ENCODE results near the gene C12orf60.

The C12orf60 gene

GRCh38 chr12:14839262-14839661, 35.8 kb downstream of the C12orf60 start:
- no peak for DNase-seq

DNA sequence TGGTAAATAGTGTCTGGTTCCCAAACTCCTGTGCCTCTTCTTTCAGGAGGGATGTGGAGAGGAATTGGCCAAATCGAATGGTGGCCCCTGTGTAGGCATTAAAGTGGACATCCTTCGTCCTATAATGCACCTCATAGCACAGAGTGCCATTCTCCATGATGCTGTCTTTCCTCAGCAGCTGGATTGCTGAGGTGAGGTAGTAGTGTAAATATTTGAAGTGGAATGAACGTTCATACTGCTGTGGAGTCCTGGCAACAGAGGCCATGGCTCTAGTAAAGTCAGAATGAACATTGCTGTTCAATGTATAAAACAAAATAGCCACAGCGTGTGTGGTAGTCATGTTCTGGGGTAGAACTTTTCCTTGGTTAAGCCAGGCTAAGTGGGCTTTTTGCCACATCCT, 37.1 kb downstream of the C12orf60 start:
- DNase-seq: no peak

DNA sequence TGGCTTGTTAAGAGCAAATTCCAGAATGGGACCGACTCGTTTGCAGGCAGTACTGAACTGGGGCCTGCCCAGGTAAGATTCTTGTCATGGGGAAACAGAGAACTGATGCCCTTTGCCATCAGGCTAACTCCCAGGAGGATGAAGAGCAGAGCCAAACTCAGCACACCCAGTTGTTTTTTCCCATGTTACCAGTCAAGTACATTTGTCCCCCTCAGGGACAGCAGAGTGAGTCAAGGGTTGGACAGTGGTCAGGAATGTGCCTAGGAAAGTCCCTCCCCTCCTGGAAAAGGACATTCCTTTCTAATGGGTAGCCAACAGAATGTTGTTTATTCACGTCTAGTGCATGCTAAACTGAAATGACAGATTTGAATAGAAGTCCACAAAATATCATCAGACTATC, 38.3 kb downstream of the C12orf60 start:
- DNase-seq: no peak

DNA sequence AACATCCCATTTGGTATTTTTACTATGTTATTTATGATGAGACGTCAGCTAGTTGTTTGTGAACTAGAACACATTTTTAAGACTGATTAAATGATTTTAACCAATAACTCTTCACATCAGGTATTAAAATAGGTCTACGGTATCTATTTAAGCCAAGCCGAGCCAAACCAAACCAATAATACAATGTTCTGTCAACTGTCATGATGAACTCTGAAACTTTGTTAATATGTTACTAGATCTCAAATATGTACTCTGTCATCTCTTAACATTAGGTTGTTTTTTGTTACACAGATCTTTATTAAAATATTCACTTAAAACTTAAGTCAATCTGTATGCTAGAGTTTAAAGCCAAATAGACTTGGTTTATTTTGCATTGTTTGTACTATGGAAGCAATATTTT, 38.8 kb downstream of the C12orf60 start:
- no peak for DNase-seq

DNA sequence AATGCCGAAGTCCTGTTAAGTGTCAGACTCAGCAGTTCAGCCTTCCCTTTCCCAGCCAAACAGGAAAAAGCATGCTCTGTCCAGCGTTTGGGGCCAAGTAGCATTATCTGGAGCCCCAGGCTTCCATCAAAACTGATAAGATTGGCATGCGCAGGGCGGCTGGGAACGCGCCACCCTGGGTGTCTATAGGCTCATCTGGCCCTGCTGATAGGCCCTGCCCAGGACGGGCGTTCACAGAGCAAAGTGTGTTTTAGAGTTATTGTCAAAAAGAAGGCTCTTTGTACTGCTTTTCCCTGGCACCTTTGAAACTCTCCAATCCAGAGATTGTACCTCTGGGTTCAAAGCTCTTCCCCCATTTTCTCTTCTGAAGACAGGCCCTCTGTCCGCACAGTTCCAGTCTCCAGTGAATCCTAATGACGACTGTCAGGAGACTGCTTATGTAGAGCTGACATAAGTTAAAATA, 40.0 kb downstream of the C12orf60 start, which contains the start of gene ART4:
TSS of gene ART4 (minus strand) at position 102 of the 463 bp plus-strand sequence. CDS start 413 bp downstream, outside the sequence.
- no peak for DNase-seq

GRCh38 chr12:14844401-14844800, 40.9 kb downstream of the C12orf60 start:
- DNase-seq: no peak

DNA sequence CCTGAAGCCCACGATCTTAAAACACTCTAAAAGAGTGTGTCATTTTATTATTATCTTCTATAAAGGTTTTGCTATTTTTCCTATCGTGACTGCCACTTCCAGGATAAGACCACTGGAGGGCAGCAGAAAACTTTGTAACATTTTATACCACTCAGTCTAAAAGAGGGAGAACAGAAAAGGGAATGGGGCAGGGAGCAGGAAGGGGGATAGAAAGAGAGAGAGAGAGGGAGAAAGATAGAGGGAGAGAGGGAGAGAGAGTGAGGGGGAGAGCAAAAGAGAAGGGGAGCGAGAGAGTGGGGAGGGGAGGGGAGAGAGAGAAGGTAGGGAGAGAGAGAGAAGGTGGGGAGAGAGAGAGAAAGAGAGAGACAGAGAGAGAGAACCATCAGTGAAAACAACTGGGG, 41.9 kb downstream of the C12orf60 start:
- peak; percentile 58 for DNase-seq

DNA sequence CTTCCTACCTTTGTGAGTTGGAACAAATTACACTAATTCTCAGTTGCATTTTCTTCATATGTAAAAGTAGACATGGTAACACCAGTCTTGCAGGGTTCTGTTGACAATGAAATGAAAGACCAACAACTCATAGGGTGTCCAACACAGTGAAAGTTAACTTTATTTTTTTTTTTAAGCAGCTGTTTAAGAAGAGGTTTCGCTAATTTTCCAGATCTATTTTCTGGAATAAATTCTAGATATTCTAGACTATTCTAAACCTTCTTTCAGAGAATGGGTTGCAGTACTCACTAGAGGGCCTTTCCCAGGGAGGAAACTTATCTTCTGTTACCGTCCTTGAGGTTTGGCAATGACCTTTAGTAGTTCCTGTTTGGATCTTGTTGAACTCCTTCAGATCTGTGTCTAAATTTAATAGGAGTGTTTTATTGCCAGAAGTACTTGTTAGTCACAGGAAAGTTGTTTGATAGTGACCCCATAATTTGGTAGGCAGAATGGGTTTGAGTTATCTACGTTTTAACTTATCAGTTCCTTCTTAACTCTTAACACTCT, 42.6 kb downstream of the C12orf60 start:
- no peak for DNase-seq

DNA sequence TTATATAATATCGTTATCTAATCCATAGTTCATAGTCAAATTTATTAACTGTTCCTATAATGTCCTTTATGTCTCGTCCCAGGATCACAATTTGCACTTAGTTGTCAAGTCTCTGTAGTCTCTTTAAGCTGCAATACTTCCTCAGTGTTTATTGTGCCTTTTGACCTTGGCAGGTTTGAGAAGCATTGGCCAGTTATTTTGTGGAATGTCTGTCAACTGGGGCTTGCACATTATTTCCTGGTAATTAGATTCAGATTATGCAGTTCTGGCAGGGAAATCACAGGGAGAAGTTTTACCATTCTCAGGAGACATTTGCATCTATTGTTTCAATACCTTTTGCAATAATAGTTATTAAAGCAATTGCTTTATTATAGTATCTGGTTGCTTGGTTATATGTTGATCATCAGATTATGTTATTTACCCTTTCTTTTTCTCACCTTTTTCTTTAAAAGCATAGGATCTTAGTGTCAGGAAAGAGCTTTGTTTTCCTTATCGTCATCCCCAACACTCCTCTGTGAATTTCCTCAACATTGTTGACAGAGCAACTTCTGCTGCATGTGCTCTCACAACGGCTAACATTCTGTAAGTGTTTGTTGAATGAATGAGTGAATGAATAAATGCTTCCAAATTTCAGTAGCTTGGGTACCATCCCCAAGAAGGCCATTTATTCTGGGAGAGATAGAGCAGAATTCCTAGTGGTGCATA, 43.6 kb downstream of the C12orf60 start:
- DNase-seq: no peak

DNA sequence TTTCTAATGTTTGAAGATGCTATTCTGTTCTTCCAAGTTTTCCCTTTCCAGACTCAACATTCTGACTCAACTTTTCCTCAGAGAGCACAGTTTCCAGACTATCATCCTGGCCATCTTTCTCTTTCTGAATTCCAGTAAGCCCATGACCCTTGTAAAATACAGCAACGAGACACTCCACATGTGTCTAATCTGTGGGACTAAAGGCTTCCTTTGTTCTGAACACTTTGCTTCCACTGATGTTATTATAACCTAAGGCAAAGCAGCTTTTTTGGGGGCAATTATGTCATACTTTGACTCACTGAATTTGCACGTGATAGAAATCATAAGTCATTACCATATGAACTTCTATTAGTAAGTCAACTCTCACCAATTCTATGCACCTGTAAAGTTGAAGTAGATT, 46.2 kb downstream of the C12orf60 start:
- DNase-seq: no peak

- DNase-seq: no peak
These were observed 47.6 kb downstream of the C12orf60 start for GRCh38 chr12:14850929-14851663.

- DNase-seq: no peak
These were observed 49.4 kb downstream of the C12orf60 start for GRCh38 chr12:14852880-14853279.

DNA sequence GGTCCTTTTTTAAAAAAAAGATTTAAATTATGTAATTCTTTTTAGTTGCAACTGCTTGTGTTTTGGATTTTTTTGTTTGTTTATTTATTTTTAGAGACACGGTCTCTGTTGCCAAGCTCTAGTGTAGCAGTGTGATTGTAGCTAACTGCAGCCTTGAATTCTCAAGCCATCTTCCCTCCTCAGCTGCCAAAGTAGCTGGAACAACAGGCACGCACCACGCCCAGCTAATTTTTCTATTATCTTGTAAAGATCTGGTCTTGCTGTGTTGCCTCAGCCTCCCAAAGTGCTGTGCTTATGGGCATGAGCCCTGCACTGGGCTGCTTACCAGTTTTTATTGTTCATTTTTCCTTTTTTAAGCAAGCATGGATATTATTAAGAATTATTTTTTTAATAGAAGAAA, 50.5 kb downstream of the C12orf60 start:
- DNase-seq: no peak

DNA sequence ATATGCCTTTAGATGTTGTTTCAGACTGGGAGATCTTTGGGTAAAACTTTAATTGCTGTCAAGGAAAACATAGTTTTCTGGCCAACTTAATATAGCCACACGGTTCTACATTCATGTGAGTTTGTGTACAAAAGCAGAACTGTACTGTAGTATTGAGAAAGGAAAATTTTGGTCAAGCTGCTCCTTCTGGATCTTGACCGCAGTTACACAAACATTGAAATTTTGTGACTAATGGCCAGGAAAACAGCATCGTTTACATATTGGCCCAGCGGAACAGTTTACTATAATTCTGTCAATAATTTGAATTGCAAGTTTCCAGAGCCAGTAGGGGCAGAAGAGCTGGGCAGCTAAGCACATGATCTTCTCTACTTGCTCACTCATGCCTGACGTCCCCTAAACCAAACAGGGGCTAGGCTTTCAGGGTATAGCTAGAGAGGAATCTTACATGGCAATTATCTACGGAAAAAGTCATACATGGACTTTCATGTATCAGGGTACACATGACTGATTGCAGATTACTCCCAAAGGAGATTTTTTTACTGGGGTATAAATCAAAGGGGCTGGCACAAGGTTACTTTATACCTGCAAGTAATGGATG, 51.2 kb downstream of the C12orf60 start:
- DNase-seq: no peak

DNA sequence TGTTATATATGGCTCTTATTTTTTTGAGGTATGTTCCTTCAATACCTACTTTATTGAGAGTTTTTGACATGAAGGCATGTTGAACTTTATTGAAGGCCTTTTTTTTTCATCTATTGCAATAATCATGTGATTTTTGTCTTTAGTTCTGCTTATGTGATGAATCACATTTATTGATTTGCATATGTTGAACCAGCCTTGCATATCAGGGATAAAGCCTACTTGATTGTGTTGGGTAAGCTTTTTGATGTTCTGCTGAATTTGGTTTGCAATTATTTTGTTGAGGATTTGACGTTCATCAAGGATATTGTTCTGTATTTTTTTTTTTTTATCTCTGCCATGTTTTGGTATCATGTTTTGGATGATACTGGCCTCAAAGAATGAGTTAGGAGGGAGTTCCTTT, 55.0 kb downstream of the C12orf60 start:
- DNase-seq: no peak

DNA sequence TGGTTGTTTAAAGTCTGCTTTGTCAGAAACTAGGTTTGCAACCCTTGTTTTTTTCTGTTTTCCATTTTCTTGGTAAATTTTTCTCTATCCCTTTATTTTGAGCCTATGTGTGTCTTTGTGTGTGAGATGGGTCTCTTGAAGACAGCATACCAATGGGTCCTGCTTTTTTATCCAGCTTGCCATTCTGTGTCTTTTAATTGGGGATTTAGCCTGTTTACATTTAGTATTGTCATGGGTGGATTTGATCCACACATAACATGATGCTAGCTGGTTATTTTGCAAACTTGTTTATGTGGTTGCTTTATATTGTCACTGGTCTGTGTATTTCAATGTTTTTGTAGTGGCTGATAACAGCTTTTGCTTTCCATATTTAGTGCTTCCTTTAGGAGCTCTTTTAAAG, 57.0 kb downstream of the C12orf60 start:
- no peak for DNase-seq

- DNase-seq: no peak
These were observed 65.5 kb downstream of the C12orf60 start for GRCh38 chr12:14868916-14869506.

DNA sequence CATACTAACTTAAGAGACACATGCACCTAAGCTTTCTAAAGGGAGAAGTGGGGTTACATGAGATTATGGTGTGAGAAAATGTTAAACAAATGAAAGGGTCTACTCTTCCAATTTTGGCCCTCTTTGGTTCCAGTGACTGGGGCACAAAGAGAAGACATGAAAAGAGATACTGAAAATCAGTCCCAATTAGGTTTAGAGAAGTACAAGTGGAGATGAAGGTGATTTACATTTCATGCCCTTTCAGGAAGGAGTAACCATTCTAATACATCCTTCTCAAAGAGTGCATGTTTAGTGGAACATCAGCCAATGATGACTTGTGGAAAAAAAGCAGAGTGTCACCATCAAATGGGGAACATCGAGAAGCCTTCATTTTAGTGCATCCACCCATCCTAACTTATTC, 67.8 kb downstream of the C12orf60 start:
- DNase-seq: no peak

- no peak for DNase-seq
These were observed 68.4 kb downstream of the C12orf60 start for GRCh38 chr12:14871886-14872285.

GRCh38 chr12:14873440-14874185, 70.1 kb downstream of the C12orf60 start:
- no peak for DNase-seq

Data from stimulated activated CD4-positive, alpha-beta T cell treated with anti-CD3 and anti-CD28 coated beads, Interleukin-4, amount 100 ng/mL, for 24 hours (primary cell).